Activated gamma-delta T cell (primary cell): Measurements from ENCODE around the gene SUPT3H.

Experiments used
- DNase-seq: peaks from one replicate; lab custom pipeline; 2025; lab: John Stamatoyannopoulos, UW

The SUPT3H gene

DNA sequence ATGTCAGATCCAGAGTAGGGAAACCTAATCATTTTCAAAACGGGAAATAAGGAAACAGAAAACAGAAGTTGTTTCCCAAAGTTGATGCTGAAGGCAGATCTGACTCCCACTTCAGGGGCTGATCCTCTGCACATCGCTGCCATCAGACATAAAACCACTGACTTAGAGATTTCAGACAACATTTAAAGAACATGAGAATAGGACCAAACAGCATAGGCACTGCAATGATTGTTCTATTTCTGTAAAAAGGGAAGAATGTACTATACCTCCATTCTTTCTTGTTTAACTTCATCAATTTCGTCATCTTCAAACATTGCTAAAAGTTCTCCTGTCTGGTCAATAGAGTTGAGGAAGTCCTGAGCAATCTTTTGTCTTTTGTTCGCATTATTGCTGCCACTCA lies 374.3 kb downstream of the SUPT3H start:
- no peak for DNase-seq

DNA sequence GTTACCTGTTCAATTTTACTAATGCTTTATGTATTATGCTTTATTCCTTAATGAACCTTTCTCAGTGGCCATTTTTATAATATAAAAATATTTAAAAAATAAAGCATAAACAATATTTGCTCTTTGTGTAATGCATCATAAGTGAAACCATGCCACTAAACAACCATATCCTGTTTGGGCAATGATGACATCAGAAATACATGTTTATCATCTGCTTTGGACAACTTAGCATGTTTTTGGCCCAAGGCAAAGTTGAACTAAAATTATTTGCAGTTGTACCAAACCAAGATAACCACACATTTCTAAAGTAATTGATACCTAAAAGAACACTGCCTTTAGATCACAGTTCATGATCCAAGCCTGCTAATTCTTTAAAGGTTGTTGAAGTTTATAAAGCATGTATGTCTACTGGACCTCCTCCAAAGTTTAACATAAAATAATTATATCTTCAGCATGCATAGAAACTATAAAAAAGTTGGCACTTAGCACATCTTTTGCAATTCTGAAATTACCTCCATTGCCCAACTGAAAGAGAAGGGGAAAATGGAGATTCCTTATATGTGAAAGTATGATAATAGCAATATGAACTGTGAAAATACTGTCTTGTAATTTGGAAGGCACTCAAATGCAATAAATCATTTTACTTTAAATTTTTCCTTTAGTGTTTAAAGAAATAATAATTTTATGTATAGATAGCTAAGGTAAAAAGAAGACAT lies 375.2 kb downstream of the SUPT3H start:
- no peak for DNase-seq

DNA sequence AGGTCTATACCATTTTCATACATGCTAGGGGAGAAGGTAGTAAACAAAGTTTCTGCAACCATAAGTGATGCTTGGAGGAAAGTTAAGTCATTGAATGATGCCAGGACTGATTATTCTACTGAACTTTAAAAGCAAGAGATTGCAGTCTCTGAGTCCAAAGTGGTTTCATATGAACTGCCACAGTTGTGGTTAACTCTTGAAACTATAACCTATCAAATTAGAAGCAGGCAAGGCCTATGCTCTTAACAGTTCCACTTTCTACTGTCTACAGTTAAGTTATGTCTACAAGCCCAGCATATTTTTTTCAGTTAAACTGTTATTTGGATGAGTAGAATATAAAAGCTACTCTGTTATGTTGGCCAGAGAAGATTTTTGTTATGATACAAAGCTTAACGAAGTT lies 376.1 kb downstream of the SUPT3H start:
- no peak for DNase-seq

DNA sequence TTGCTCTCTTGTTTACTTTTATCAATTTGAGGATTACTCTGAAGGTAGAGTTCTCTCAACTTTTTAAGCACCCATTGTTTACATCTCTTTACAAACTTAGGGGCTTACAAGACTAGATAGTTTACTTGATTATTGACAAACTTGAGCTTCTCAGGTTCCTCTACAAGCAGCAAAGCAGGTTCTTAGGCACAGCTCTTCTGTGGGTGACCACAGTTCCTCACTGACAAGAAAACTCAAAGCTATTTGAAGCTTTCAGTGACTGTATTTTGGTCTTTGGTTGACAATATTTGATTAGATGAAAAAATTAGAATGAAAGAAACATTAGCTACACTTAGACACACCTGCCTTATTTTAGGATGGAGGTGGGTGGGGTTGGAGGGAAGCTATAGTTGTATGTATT lies 376.9 kb downstream of the SUPT3H start:
- DNase-seq = no peak

DNA sequence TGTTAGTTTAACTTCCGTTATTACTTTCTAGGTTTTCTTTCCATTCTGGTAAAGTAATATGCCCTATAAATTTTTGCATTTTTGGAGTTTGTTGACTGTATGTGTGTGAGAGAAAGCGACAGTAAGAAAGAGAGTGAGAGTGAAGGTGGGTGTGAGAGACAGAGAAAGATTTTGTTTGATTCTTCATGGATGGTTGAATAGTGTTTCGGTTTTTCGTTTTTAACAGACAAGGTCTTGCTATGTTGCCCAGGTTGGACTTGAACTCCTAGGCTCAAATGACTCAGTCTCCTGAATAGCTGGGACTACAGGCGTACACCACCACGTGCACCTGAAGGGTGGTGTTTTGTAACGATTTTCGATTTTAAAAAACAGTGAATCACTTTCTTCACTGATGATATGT lies 378.7 kb downstream of the SUPT3H start:
- no peak for DNase-seq

DNA sequence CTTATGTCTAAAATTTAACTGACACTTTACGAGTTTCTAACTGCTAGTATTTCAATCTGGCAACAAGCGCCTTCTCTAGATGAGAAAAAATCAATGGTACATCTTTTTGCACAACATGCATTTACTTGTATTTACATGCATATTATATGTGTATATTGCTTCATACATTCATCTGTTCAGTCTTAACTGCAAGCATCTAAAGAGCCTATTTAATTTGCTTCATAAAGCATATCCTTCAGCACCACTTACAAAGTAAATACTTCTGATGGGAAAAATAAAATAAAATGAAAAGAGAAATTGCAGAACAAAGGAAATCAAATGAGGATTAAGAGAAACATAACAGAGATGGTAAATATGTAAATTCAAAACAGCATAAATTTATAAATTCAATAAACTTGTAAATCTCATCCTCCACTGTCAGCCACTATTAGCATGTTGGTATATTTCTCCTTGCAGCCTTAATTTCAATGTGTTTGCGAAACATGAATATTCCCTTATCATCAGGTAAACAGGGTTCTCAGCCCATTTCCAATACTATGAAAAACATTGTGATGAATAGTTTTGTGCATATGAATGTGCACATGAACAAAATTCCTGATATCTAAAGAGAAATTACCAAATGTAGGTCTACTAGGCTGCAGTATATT lies 382.1 kb downstream of the SUPT3H start:
- no peak for DNase-seq

DNA sequence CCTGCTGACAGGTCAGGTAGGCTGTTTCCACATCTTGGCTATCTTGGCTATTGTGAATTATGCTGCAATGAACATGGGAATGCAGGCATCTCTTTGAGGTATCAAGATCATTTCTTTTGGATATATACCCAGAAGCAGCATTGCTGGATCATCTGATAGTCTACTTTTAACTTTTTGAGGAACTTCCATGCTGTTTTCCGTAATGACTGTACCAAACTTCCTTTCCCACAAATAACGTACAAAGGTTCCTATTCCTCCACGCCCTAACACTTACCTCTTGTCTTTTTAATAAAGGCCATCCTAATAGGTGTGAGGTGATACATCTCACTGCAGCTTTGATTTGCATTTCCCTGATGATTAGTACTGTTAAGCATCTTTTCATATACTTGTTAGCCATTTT lies 388.3 kb downstream of the SUPT3H start:
- no peak for DNase-seq

DNA sequence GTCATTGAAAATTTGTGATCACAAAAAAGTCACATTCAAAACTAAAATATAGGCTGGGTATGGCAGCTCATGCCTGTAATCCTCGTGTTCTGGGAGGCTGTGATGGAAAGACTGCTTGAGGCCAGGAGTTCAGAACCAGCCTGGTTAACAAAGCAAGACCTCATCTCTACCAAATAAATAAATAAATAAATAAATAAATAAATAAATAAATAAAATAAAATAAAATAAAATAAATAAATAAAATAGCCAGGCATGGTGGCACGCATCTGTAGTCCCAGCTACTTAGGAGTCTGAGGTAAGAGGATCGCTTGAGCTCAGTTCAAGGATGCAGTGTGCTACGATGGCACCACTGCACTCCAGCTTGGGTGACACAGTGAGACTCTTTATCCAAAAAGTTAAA lies 392.7 kb downstream of the SUPT3H start:
- no peak for DNase-seq

DNA sequence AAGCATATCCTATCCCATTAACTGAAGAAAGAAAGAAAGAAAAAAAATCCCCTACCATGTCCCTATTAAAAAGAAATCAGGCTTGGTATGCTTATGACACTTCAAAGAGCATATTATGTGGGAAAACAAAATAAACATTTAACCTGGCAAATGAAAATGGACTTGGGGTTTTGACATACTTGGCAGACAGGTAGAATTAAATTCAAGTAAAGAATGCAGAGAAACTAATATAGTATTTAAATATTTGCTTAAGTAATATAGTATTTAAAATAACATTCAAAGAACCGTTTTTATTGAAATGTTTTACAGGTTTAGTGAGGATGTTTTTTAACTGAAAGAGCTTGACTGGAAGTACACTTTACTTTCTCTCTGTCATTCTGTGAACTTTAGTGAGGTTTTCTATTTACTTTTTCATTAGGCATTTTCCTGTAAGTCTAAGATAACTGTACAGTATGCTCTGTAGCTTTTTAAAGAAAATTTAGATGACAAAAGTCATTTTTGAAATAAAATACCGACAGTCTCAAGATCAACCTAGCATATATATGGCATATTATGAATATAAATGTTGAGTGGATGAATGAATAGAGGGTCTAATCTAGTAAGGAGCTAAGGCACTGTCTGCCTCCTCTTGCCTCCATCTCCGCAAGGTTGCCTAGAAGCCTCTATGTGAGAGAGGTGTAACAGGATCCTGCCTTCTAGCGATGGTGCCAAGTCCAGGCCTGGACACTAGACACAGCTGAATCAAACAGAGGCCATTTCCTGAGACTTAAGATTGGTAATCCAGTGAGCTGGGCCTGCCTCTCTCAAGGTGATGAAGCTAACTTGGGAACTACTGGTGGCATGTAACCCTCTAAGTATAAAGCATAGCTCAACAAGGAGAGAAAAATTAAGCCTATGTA lies 394.0 kb downstream of the SUPT3H start:
- no peak for DNase-seq

DNA sequence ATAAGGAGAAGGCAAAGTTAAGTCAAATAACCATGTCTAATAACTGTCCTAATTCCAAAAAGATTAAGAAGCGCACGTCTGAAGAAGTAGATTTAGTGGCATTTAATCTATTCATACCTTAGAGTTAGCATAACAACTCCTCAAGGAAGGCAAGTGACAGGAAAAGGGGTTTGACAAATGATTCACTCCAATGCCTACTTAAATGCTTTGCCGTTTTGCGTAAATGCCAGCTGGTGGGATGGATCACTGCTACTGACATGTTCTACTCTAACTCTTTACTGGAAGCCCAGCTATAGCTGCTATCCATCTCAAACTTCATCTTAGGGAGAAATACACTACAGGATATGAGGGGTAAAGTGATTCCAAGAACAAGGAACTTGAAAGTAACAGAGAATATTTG lies 396.9 kb downstream of the SUPT3H start:
- no peak for DNase-seq

DNA sequence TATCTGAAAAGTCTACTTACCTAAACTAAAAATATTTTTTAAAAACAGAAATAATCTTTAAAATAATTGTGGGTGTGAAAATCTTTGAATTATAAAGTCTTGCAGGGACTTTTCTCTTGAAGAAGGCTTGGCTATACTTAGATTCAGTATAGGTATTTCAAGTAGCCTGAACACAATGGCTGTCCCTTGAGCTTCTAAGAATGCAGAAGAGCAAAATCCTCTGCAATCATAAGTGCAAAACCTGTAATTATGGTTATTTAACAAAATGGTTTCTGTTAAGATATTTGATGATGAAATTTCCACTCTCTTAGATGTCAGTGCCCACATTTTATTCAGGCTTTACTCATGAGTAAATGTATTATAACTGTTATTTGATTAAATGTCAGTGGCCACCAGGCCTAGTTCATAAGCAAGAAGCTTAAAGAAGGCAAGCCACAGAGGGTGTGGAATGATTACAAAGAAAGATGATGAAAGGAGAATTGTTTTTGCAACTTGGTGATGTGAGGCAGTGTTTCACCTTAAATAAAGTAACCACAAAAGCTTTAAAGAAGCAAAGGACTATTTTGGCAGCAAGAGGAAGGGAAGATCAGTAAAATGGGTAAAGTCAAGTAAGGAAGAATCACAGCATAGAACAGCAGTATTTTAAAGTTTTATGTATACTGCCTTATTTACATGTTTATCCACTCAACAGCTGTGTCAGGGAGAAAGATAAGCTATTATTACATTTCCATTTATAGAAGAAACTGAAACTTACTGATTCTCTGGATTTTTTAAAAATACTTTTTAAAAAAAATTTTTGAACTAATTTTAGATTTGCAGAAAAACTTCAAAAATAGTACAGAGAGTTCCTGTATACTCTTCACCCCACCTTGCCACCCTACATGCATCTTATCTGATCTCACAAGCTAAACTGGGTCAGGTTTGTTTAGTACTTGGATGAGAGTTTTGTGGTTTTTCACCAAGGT lies 400.8 kb downstream of the SUPT3H start:
- no peak for DNase-seq

DNA sequence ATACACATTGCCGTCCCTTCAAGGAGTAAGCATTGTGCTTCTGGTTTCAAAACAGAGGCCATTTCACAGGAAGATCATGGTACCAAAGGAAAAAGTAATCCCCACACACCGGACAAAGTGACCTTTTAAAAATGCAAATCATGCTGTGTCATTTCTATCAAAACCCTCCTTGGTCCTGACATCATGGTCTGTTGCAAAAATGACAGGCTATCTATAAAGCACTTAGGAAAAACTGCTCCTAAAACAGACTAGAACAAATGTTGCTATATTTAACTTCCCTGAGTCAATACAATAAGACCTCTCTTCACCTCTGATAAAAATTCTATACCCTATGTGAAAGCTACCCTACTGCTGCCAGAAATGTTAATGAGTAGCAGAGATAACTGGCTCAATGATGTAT lies 403.2 kb downstream of the SUPT3H start:
- no peak for DNase-seq

DNA sequence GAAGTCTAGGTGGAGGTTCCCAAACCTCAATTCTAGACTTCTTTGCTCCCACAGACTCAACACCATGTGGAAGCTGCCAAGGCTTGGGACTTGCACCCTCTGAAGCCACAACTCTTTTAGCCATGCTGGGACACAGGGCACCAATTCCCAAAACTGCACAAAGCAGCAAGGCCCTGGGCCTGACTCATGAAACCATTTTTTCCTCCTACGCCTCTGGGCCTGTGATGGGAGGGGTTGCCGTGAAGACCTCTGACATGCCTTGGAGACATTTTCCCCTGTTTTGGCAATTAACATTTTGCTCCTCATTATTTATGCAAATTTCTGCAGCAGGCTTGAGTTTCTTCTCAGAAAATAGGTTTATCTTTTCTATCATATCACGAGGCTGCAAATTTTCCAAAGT lies 405.0 kb downstream of the SUPT3H start:
- no peak for DNase-seq

DNA sequence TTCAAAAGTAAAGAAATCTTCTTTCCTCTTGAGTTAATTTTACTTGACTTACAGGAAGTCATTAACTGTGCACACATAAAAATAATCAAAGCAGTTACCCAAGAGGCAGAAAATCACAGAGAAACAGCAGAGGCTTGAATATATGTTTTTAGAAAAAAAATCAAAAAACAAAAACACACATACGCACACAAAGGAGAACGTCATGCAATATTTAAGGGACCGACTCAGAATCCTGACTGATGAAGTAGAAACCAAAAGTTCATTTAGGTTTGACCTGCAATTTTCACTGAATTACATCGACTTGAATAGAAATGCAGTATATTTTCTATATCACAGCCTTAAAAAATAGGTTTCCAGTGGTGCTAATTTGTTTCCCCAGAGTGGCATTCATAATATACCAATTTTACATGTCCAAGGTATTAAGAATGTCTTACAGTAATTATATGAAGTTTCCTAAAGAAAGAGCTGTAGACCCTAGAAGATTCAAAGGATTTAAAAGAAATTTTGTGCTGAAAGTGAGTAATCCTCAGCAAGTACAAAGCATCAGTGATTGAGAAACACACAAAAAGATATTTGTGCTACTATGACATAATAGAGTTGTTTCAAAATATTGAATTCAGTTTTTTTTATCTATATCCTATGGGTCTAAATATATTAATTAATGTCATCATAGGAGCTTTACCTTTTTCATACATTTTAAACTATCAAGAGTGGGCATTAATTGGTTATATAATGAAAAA lies 408.1 kb downstream of the SUPT3H start:
- no peak for DNase-seq

DNA sequence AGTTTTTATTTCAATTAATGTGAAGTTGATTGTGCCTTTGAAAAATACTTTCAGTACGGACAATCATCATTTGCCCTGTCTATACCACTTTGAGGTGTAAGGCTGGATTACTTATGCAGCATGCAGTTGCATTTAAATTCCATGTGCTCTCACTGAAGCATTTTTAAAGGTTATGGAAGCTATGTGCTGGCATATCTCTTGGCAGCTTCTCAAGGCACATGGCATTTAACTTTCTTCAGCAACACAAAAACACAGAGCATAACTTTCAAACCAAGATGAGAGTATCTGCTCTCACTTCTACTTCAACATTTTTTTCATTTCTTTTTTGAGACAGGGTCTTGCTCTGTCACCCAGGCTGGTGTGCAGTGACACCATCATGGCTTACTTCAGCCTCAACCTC lies 410.3 kb downstream of the SUPT3H start:
- DNase-seq = no peak

DNA sequence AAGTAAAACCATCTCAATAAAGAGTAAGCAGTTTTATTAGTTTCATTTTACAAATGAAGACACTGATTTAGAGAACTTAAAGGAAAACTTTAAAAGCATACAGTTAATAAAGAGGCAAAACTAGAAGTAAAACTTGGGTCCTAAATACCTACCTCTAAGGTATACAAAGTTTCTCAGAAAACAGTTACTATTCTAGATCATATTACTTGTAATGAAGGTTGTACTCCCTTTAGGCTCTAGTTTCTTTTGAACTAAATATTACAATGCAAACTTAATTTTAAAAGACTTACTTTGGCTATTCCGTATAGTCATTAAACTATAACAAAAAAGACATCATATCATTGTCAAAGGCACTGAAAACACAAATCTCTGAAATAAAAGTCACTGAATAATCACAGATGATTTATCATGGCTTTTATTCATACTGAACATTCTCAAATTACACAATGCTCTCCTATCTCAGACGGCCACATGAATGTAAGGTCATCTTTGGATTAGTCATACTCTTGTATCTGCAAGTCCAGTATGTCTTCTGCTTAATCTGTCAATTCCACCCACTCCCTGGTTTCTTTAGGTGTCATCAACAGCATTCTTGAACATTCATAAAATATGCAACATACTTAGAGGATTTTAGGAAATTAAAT lies 411.2 kb downstream of the SUPT3H start:
- DNase-seq = no peak

DNA sequence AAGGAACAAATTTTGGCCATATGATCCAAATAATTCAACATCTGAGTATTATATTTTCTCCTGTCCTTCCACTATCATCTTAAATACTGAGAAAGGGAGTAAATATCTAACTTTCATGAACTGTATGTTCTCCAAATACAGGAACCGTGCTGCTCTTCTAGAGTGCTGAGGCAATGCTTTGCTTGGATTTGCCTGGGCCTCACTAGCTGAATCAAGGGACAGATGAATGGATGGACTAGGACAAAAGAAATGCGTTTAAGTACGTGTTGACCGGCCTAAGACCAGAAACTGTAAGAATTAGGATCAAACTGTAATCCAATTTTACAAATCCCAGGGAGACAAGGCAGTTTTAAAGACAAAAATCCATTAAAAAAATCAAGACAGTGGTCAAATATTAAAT lies 412.0 kb downstream of the SUPT3H start:
- no peak for DNase-seq

DNA sequence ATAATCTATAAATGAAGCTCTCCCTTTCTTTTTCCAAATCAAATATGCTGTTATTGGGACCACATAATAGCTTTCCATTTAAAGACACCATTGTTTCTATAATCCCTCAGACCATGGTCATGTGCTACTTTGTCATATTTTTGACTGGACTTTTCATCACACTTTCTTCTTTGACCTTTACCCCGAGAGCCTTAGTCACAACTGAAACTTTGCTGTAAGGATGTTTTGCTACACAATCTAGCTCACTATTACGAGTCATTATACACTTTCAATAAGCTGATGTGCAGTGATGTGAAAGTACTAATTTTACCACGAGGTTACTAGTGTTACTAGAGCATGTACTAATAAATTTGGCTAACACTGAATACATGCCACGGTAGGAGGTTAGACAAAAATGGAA lies 416.8 kb downstream of the SUPT3H start:
- no peak for DNase-seq

DNA sequence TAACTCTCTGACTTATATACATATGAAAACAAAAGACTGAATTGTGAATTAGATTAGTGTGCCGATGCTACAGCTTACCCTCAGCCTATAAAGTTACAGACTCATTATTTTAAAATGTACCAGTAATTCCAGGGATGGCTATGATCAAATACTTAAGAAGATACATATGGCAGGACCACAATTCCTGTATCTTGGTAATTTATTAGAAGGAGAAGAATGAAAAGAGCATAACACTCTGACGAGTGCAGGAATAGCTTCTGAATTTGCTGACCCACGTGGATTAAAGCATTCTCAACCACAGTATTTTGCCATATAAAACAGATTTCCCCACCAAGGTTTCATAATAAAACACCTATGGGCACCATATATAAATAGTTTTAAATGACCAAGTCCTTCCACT lies 418.1 kb downstream of the SUPT3H start:
- DNase-seq = no peak

DNA sequence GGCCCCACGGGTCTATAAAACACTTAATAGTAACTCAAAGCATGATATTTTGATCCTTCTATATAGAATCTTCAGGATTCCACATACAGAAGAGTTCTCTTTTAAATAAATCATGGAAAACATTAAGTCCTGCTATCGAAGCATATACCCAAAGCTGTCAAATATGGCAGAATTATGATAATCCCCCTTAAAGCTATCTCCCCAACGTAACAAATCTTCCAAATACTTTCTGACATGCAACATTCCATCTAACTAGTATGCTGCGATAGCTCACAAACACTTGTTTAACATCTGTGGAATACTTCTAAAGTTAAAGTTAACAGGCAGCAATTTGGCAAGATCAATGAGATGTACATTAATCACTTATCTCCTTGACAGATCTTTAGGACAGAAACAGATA lies 420.6 kb downstream of the SUPT3H start:
- no peak for DNase-seq

DNA sequence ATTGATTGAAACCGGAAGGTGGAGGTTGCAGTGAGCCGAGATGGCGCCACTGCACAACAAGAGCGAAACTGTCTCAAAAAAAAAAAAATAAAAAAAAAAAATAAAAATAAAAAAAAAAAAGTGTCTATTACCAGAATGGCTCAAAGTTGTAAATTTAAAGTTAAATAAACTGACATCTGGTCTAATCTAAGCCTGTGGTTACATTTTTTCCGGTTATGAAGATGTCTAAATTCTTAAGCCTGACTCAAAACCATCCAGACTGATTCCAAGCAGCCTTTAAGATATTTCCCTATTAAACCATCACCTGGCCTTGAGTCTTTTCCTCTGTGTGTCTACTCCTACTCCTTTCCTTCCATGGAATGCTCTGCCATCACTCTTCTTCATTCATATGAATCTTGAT lies 421.3 kb downstream of the SUPT3H start:
- DNase-seq = no peak
